LNCaP clone FGC (cell line): ENCODE results near the gene FLG.

Experiments
- DNase-seq: peaks from one replicate; pipeline ENCODE4 v3.0.0-alpha.2; 2011; ENCODE audit warnings: low read depth
- H3K4me3 ChIP-seq: 2 replicates; pipeline ENCODE4 v1.5.1; 2011; ENCODE audit warnings: mild to moderate bottlenecking, low read depth, low read length, control low read depth
- TF ChIP-seq, protein P1 (sequence below): IDR thresholded peaks from 2 replicates; pipeline ENCODE4 v1.5.1; 2012; ENCODE audit warnings: mild to moderate bottlenecking; ENCODE audit not compliant: control insufficient read depth, insufficient read depth; ENCODE audit errors: extremely low read depth

Gene FLG

DNA sequence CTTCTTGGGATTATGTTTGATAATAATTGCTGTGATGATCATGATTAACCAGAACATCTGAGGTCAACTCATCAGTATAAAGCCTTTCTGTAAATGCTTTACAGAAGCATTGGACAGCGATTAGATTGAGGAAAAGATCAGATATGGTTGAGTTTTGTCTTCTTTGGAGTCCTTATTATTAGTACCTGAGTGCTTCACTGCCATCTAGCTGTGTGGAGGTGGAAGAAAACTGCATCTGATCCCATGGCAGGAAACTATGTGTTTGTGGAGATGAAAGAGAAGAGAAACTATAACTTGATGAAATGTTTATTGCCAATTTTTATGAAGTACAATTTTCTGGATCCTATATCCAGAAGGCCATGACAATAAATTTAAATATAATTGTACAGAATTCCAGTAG is 23.4 kb upstream of the FLG start:
- DNase-seq, result no peak
- TF ChIP-seq, protein P1, sequence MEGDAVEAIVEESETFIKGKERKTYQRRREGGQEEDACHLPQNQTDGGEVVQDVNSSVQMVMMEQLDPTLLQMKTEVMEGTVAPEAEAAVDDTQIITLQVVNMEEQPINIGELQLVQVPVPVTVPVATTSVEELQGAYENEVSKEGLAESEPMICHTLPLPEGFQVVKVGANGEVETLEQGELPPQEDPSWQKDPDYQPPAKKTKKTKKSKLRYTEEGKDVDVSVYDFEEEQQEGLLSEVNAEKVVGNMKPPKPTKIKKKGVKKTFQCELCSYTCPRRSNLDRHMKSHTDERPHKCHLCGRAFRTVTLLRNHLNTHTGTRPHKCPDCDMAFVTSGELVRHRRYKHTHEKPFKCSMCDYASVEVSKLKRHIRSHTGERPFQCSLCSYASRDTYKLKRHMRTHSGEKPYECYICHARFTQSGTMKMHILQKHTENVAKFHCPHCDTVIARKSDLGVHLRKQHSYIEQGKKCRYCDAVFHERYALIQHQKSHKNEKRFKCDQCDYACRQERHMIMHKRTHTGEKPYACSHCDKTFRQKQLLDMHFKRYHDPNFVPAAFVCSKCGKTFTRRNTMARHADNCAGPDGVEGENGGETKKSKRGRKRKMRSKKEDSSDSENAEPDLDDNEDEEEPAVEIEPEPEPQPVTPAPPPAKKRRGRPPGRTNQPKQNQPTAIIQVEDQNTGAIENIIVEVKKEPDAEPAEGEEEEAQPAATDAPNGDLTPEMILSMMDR, result peak; percentile 62
- H3K4me3 ChIP-seq, result no peak overlapping the region

DNA sequence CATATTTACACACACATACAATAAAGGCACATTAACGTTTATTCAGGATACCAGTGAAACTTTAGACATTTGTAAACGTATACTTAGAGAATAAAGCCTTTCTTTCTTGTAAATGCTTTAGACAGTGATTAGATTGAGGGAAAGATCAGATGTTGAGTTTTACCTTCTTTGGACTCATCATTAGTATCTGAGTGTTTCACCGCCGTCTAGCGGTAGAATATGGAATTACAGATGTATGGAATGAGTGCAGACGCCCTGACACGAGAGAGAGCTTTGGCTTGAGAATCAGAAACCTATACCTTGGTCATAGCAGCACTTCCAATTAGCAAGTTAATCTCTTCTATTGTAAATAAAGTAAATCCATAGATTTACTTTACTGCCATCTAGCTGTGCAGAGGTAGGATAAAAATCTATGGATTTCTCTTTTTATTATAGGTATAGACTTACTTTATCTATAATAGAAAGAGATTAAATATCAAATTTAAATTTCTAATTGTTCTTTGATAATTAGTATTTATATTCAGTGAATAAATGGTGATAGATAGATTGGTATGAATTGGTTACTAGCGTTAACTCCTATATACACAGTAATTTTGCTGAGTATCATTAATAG is 22.2 kb upstream of the FLG start:
- TF ChIP-seq, protein P1, result peak; percentile 86
- DNase-seq, result peak; percentile 28
- no peak overlapping the region for H3K4me3 ChIP-seq

DNA sequence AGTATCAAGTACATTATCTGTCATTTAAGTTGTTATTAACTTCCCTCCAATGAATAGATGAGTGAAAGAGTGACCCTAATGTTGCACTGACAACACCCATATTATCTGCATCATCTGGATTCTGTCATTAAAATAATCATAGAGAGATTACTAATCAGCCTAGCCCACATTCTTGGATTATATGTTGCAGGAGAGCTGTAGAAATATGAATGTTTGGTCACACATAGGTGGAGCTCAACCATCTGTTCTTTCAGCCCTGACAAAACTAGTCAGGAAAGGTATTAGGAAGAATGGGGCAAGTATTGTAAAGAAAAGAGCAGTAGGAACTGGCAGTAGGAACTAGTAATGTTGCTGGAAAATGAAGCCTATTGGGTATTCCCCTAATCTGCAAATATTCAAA is 19.4 kb upstream of the FLG start:
- no peak for DNase-seq
- TF ChIP-seq, protein P1, result no peak
- no peak overlapping the region for H3K4me3 ChIP-seq

DNA sequence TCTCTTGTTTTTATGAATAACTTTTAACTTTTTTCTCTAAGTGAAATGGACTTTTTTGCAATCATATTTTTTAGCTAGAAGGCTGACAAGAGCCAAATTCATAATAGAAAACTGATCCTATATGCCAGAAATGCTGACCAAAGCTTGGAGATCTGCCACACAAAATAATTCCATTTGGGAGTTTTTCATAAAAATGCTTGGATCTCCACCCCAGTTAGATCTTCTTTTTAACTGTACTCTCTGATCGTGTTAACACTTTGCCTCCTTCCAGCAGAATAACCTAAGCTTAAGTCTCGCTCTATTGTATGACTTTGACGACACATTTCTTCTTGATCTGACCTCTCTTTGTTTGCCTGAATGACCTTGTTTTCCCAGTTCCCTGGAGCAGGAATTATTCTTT is 18.0 kb upstream of the FLG start:
- no peak overlapping the region for H3K4me3 ChIP-seq
- TF ChIP-seq, protein P1, result no peak
- DNase-seq, result no peak

DNA sequence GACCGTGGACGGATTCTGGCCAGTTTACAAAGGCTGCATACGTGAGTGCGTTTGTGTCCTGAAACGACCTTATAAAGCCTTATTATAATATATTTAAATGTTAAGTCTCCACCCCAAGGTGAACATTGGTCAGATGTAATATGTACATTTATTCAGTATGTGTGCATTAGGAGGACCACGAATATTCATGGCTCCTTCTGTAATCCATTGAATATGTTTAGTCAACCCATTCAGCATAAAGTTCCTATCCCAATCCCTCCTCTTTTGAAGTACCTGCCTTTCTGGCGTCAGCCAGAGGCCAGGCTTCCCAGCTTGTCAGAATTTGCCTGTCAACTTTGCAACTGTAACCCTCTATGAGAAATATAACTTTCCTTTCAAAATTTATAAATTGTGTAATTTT is 10.4 kb upstream of the FLG start:
- no peak for DNase-seq
- no peak overlapping the region for H3K4me3 ChIP-seq
- TF ChIP-seq, protein P1, result no peak

DNA sequence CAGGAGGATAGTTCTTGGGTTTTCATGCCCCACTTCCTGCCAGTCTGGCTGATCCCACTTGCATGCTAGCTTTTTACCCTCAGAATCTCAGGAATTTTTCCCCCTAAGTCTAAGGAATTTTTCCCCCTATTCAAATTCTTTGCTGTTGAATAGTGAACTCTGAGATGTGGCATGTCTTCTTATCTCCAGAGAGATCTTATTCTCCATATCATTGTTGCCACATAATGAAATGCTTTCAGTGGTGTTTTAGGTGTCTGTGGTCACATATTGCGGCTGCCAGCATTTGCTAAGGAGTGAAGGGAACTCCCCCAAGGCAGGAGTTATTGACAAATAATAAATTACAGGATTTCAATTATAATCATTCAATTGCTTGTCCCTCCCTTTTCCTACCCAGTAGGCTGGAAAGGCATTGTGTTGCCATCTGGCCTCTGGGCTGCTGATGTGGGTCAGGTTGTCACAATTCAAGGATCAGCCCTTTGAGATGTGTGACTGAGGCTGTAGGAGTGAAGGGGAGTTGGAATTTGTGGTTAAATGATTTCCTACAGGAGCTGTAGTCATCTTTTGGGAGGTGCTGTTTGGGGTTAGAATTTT is 3.9 kb upstream of the FLG start:
- DNase-seq, result no peak
- TF ChIP-seq, protein P1, result no peak
- no peak overlapping the region for H3K4me3 ChIP-seq

DNA sequence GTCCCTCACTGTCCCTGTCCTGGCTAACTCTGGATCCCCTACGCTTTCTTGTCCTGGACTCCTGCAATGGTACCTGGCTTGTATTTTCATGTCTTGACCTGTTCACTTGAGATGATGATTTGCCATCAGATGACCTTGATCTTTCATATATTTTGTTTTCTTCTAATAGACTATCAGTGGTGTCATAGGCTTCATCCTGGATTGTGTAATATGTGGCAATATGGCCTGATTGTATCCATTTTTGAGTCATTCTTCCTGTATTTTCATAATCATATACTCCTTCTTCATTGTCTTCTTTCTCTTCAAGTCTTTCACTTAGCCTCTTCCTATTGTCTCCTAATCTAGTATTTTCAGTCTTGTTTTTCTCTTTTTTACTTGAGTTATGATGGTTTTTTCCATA is 11.1 kb downstream of the FLG start:
- no peak for DNase-seq
- H3K4me3 ChIP-seq, result no peak overlapping the region
- TF ChIP-seq, protein P1, result no peak
